ENCODE measurements around the gene CYB5R4.
"Not testable (repeated sequence)": the region's sequence is repeated elsewhere in the genome, so short reads cannot be mapped to it uniquely, and the experiment has no call there.

The CYB5R4 gene

GRCh38 chr6:83948851-83949250, 89.4 kb downstream of the CYB5R4 start:
- TF ChIP-seq CTCF (conservative IDR thresholded peaks at IDR 0.05): no peak
- no peak overlapping the region for H3K27ac ChIP-seq

- not testable (repeated sequence) for H3K27ac ChIP-seq
Measured at GRCh38 chr6:83951423-83951822, 91.9 kb downstream of the CYB5R4 start.

GRCh38 chr6:83952830-83953229, 93.3 kb downstream of the CYB5R4 start:
- TF ChIP-seq CTCF (conservative IDR thresholded peaks at IDR 0.05): no peak

GRCh38 chr6:83954371-83954770, 94.9 kb downstream of the CYB5R4 start:
- no peak overlapping the region for H3K27ac ChIP-seq
- no peak for TF ChIP-seq CTCF (conservative IDR thresholded peaks at IDR 0.05)

More at GRCh38 chr6:83952830-83953229, 93.3 kb downstream of the CYB5R4 start:
- no peak overlapping the region for H3K27ac ChIP-seq

- H3K27ac ChIP-seq: no peak overlapping the region
- no peak for TF ChIP-seq CTCF (conservative IDR thresholded peaks at IDR 0.05)
Measured at GRCh38 chr6:83958241-83958685, 98.8 kb downstream of the CYB5R4 start.

- H3K27ac ChIP-seq: no peak overlapping the region
- no peak for TF ChIP-seq CTCF (conservative IDR thresholded peaks at IDR 0.05)
Measured at GRCh38 chr6:83960664-83961063, 101.2 kb downstream of the CYB5R4 start.

GRCh38 chr6:83962582-83962981, 103.1 kb downstream of the CYB5R4 start:
- no peak overlapping the region for H3K27ac ChIP-seq
- TF ChIP-seq CTCF (conservative IDR thresholded peaks at IDR 0.05): no peak

- no peak overlapping the region for H3K27ac ChIP-seq
- no peak for TF ChIP-seq CTCF (conservative IDR thresholded peaks at IDR 0.05)
Measured at GRCh38 chr6:83966539-83966938, 107.0 kb downstream of the CYB5R4 start.
